ENCODE measurements around the gene FCER2.

Gene FCER2

GRCh38 chr19:7676854-7677253 is 25.1 kb downstream of the FCER2 start, which contains the start of gene MCEMP1:
TSS of gene MCEMP1 (plus strand) at chr19:7677090. CDS start at chr19:7677121, 31 bp downstream.
- no peak for DNase-seq (ENCODE audit: low spot score)

GRCh38 chr19:7676376-7676775 is 25.6 kb downstream of the FCER2 start:
- no peak for DNase-seq (ENCODE audit: low spot score)

GRCh38 chr19:7674010-7675005 is 27.6 kb downstream of the FCER2 start:
- peak; percentile 87 for DNase-seq (ENCODE audit: low spot score)

- DNase-seq (ENCODE audit: low spot score) = no peak
These were observed 29.4 kb downstream of the FCER2 start for GRCh38 chr19:7672522-7672921.

GRCh38 chr19:7670790-7671189 is 31.1 kb downstream of the FCER2 start:
- no peak for DNase-seq (ENCODE audit: low spot score)

- no peak for DNase-seq (ENCODE audit: low spot score)
These were observed 31.7 kb downstream of the FCER2 start for GRCh38 chr19:7670150-7670783.

GRCh38 chr19:7669641-7670040 is 32.3 kb downstream of the FCER2 start:
- no peak for DNase-seq (ENCODE audit: low spot score)

- no peak for DNase-seq (ENCODE audit: low spot score)
These were observed 33.1 kb downstream of the FCER2 start, which contains the start of gene RETN for GRCh38 chr19:7668842-7669241. TSS of gene RETN (plus strand) at chr19:7669049. CDS start at chr19:7669327, 278 bp downstream.

GRCh38 chr19:7665076-7665475 is 36.9 kb downstream of the FCER2 start:
- DNase-seq (ENCODE audit: low spot score) = no peak

- DNase-seq (ENCODE audit: low spot score) = no peak
These were observed 38.2 kb downstream of the FCER2 start for GRCh38 chr19:7663706-7664105.

- DNase-seq (ENCODE audit: low spot score) = no peak
These were observed 39.3 kb downstream of the FCER2 start for GRCh38 chr19:7662657-7663056.

GRCh38 chr19:7661744-7662538 is 40.0 kb downstream of the FCER2 start:
- no peak for DNase-seq (ENCODE audit: low spot score)

- DNase-seq (ENCODE audit: low spot score) = no peak
These were observed 43.7 kb downstream of the FCER2 start for GRCh38 chr19:7658219-7658686.

GRCh38 chr19:7657131-7657751 is 44.7 kb downstream of the FCER2 start:
- DNase-seq (ENCODE audit: low spot score) = no peak

GRCh38 chr19:7655581-7655980 is 46.4 kb downstream of the FCER2 start:
- no peak for DNase-seq (ENCODE audit: low spot score)

GRCh38 chr19:7654401-7654800 is 47.5 kb downstream of the FCER2 start:
- DNase-seq (ENCODE audit: low spot score) = peak; percentile 29

- DNase-seq (ENCODE audit: low spot score) = peak; percentile 85
These were observed 49.8 kb downstream of the FCER2 start for GRCh38 chr19:7652061-7652641.

GRCh38 chr19:7650148-7650547 is 51.8 kb downstream of the FCER2 start:
- DNase-seq (ENCODE audit: low spot score) = no peak

GRCh38 chr19:7648265-7649014 is 53.5 kb downstream of the FCER2 start:
- DNase-seq (ENCODE audit: low spot score) = no peak

- no peak for DNase-seq (ENCODE audit: low spot score)
These were observed 54.8 kb downstream of the FCER2 start for GRCh38 chr19:7647156-7647555.

- DNase-seq (ENCODE audit: low spot score) = no peak
These were observed 55.6 kb downstream of the FCER2 start for GRCh38 chr19:7646426-7646700.
